GM19043 (cell line): ENCODE measurements around the gene HDAC9.

ENCODE experiments used
- ATAC-seq: cut with Tn5 transposase; IDR thresholded peaks from one replicate; pipeline ENCODE4 v1.9.1; 2021; ENCODE audit warnings: low read depth; ENCODE audit not compliant: unreplicated experiment

The HDAC9 gene

DNA sequence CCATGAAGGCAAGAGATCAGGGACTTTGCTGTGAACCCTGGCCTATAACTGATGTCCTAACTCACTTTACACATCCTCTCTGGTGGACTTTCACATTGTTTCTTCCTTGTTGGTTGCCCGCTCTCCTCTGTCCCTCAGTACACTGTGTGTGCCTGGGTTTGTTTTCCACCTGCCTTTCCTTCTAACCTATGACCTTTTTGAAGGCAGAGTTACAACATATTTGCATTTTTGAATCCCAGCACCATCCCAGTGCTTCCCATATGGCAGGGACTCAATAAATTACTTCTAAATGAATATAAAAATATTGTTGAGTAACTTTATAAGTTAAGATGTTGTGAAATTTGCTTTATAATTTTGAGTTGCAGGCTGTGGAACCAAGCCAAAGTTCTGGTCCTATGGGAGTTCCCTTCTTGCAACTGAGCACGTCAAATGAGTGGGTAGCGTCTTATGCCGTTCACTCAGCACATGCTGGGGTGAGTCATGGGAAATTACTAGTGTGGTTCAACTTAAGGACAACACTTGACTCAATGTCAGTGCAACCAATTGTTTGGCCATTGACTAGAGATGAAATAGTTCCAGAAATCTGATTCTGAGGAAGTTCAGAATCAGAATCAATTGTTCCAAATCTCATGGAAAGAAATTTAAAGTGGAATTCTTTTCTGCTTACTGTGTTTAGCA, 370.9 kb downstream of the HDAC9 start:
- ATAC-seq, result peak; percentile 67

- no peak for ATAC-seq
Measured at GRCh38 chr7:18872344-18872743, 376.8 kb downstream of the HDAC9 start.

DNA sequence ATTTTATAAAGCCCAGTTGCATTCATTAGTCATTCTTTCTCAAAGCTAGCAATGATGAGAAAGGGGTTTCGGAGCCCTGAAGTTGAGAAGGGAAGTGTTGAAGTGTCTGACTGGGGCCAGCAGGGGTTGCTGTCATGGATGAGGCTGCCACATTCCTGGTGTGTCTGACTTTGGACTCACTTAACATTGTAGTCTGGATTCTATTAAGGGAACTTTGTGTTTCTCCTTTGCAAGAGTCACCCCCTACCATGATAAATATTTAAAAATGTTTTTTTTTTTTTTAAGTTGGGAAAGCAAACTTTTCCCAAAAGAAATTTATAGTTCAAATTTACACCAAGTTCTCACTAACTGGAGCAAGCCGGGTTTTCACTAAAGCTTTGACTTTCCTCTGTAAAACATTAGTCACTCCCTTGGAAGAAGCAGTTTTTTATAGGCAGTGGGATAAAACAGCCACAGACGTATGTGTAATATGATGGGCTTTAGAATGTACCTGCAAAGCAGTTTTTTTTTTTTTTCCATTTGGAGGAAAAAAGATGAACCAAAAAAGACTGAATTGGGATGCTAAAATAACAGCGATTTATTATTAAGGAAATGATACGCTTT, 378.3 kb downstream of the HDAC9 start:
- no peak for ATAC-seq

- no peak for ATAC-seq
Measured at GRCh38 chr7:18874880-18875279, 379.3 kb downstream of the HDAC9 start.

DNA sequence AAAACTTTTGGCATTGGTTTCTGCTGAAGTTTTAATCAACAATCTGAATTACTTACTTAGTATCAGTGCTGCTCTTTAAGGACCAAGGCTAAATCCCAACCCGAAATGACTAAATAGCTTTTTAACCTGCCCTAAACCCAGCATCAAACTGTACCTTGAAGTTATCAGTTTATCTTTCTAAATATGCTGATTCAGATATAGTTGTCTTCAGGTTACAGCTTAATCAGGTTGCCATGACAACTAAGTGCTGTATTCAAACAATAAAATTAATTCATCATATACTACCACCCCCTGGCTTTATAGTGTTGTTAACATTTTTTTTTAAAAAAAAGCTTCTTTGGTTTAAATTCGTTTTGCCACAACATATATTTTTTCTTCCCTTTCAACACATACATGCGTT, 382.3 kb downstream of the HDAC9 start:
- ATAC-seq, result no peak

DNA sequence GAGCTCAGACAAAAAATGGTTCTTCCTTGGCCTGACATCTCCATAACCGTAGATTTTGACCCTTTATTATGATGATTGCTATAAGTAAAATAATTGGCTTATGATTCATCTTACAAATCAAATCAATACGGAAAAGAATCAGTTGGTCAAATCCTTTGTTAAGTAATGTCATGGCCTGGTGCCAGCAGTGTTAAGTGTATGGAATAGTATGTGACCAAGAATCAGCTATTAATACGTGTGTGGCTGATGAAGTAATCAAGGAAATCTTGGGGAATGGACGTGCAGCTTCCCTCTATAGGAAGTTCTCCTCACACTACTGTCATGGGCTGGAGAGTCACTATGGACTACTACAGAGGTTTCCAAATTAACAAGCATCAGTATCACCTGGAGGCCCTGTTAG, 391.3 kb downstream of the HDAC9 start:
- ATAC-seq, result no peak

- ATAC-seq, result no peak
Measured at GRCh38 chr7:18889436-18889835, 393.9 kb downstream of the HDAC9 start.

GRCh38 chr7:18890134-18890533, 394.6 kb downstream of the HDAC9 start:
- no peak for ATAC-seq

- ATAC-seq, result no peak
Measured at GRCh38 chr7:18890885-18891621, 395.5 kb downstream of the HDAC9 start.

- no peak for ATAC-seq
Measured at GRCh38 chr7:18893156-18893555, 397.6 kb downstream of the HDAC9 start.

DNA sequence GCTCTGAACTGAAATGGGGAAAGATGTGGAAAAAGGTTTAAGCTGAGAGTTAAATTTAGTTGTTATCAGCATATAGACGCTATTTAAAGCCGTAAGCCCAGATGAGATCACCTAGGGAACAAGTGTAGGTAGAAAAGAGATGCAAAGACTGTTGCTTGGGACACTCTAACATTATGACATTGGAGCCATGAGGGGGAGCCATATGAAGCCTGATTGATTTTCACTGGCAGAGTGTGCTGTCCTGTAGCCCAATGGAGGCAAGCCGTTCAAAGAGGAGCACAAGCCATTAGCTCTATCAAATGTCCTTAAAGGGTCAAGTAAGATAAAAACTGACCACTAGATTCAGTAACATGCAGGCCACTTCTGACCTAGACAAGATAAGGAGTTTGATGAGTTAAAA, 398.6 kb downstream of the HDAC9 start:
- no peak for ATAC-seq

- no peak for ATAC-seq
Measured at GRCh38 chr7:18895456-18895855, 399.9 kb downstream of the HDAC9 start.

- ATAC-seq, result no peak
Measured at GRCh38 chr7:18896343-18896975, 400.9 kb downstream of the HDAC9 start.

DNA sequence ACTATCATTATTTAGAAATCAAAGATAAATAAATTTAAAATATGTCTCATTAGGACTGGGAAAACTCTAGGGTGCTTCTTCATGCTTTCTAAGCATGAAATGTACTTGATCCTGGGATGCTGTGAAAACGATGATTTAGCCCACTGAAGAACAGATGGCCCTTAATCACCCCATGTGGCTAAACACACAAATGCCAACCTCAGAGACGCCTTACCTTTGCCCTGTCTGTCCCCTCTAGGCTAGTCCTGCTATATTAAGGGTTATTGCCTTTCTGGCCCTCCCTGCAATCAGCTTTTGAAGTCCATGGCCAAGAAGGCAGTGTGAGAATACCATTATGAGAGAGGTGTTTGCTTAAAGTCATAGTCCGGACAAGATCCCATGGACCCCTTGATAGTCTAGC, 404.7 kb downstream of the HDAC9 start:
- ATAC-seq, result no peak

- no peak for ATAC-seq
Measured at GRCh38 chr7:18900803-18901202, 405.3 kb downstream of the HDAC9 start.

GRCh38 chr7:18901351-18901750, 405.8 kb downstream of the HDAC9 start:
- ATAC-seq, result no peak

- no peak for ATAC-seq
Measured at GRCh38 chr7:18901982-18902421, 406.5 kb downstream of the HDAC9 start.

DNA sequence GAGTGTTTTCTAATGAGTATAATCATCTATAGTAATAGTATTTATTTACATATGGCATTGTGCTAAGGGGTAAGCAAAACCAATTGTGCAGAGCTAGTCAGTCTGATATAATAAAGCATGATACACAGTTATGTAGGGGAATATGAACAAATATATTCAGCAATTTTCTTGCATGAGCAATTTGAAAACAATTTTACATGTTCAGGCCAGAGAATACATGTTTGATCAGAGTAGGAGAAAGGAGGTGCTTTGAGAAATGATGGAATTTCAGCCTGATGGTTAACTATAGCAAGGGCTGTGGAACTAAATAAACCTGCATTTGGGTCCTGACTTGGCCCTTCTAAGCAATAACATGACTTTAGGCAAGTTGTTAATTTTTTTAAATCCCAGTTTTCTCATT, 407.3 kb downstream of the HDAC9 start:
- ATAC-seq, result no peak

DNA sequence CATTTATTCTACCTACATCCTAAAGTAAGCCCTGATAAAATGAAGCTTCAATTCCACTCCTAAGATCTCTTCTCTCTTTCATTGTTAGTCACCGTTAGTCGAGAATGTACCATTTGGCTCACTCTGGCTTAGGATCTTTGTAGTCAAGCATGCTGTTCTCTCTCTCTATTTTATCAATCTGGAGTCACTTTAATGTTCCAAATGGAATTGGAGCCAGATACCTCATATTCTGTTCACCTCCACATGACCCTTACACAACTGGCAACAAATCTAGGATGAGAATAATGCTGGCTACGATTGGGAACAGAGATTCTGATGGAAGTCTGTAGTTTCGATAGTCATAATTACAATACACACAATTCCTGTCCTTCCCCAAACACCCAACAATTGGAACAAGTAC, 408.1 kb downstream of the HDAC9 start:
- no peak for ATAC-seq

DNA sequence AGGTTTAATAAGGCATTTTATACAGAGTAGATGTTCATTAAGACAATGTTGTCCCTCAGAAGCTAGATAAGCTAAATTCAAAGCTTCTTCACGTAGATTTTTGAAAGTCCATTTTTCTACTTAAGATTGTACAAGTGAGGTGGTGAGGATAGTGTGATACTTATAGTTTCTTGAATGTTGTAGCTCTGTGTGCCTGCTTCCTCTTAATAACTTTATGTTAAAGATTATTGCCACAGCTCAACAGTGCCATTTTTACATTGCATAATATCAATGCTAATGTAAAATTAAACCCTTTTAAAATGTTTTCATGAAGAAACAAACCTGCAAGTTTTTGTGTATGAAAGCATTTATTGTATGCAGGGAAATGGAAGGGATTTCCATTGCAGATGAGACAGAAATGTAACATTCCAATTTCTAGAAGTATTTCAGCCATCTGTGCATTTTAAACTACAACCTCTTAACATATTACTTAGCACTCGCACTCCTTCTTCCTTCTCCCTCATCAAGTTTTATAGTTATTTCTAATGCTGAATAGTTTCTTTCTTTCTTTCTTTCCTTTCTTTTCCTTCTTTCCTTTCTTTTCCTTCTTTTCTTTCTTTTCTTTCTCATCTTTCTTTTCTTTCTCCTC, 409.9 kb downstream of the HDAC9 start:
- ATAC-seq, result no peak

- no peak for ATAC-seq
Measured at GRCh38 chr7:18906901-18907300, 411.4 kb downstream of the HDAC9 start.
